Activated CD4-positive, alpha-beta T cell treated with anti-CD3 and anti-CD28 coated beads for 4 hours (primary cell): ENCODE results near the gene GADL1.

Experiments
- DNase-seq, 2 donors: peaks; one replicate each; pipeline ENCODE4 v3.0.0-alpha.2; 2020

GADL1 gene

GRCh38 chr3:30805695-30806094 lies 88.8 kb downstream of the GADL1 start:
- DNase-seq = no peak

- DNase-seq = no peak
Measured at GRCh38 chr3:30804984-30805383, 89.5 kb downstream of the GADL1 start.

- no peak for DNase-seq
Measured at GRCh38 chr3:30795176-30795575, 99.3 kb downstream of the GADL1 start.

GRCh38 chr3:30793740-30794139 lies 100.7 kb downstream of the GADL1 start:
- DNase-seq = no peak

GRCh38 chr3:30790150-30790549 lies 104.3 kb downstream of the GADL1 start:
- no peak for DNase-seq

- no peak for DNase-seq
Measured at GRCh38 chr3:30786365-30786764, 108.1 kb downstream of the GADL1 start.

GRCh38 chr3:30779686-30780287 lies 114.7 kb downstream of the GADL1 start:
- DNase-seq = no peak

- no peak for DNase-seq
Measured at GRCh38 chr3:30778933-30779332, 115.5 kb downstream of the GADL1 start.

GRCh38 chr3:30777426-30778113 lies 116.9 kb downstream of the GADL1 start:
- no peak for DNase-seq

- DNase-seq = no peak
Measured at GRCh38 chr3:30776186-30776815, 118.2 kb downstream of the GADL1 start.

GRCh38 chr3:30775040-30775439 lies 119.4 kb downstream of the GADL1 start:
- DNase-seq = no peak

- DNase-seq = no peak
Measured at GRCh38 chr3:30774062-30774461, 120.4 kb downstream of the GADL1 start.

- no peak for DNase-seq
Measured at GRCh38 chr3:30770387-30770786, 124.1 kb downstream of the GADL1 start.

- DNase-seq = peak; percentile 62 to 70
Measured at GRCh38 chr3:30768703-30769550, 125.5 kb downstream of the GADL1 start.

GRCh38 chr3:30768046-30768445 lies 126.4 kb downstream of the GADL1 start:
- DNase-seq = no peak

- no peak for DNase-seq
Measured at GRCh38 chr3:30766522-30766921, 127.9 kb downstream of the GADL1 start.

GRCh38 chr3:30764891-30765290 lies 129.6 kb downstream of the GADL1 start:
- DNase-seq = no peak

GRCh38 chr3:30764281-30764680 lies 130.2 kb downstream of the GADL1 start:
- no peak for DNase-seq

GRCh38 chr3:30761374-30761773 lies 133.1 kb downstream of the GADL1 start:
- no peak for DNase-seq

GRCh38 chr3:30760737-30761136 lies 133.7 kb downstream of the GADL1 start:
- no peak for DNase-seq

- no peak for DNase-seq
Measured at GRCh38 chr3:30760040-30760695, 134.3 kb downstream of the GADL1 start.

- DNase-seq = no peak
Measured at GRCh38 chr3:30756218-30756617, 138.2 kb downstream of the GADL1 start.

GRCh38 chr3:30754426-30754825 lies 140.0 kb downstream of the GADL1 start:
- no peak for DNase-seq
